HG02610 (cell line): ENCODE results near the gene HNRNPF.
A peak's percentile ranks its signal among the peaks of the same experiment; 100 is the strongest.

ENCODE experiments used
- ATAC-seq: cut with Tn5 transposase; IDR thresholded peaks from one replicate; pipeline ENCODE4 v1.9.1; 2021; ENCODE audit warnings: mild to moderate bottlenecking, moderate library complexity; ENCODE audit not compliant: unreplicated experiment

The HNRNPF gene

DNA sequence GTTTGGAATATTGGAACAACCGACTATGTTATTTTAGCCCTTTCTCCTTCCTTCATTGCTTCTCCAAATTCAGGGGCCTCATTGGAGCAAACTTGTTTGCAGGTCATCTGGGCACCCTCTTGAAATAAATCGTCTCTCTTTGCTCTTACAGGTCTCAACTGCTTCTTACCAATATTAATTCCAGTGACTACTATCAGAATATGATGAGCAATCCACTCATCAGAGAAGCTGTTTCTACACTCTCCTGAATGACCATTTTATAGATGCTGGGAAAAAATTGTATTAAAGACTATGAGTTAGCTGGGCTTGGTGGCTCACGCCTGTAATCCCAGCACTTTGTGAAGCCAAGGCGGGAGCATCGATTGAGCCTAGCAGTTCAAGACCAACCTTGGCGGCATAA, 12.5 kb upstream of the HNRNPF start:
- no peak for ATAC-seq

DNA sequence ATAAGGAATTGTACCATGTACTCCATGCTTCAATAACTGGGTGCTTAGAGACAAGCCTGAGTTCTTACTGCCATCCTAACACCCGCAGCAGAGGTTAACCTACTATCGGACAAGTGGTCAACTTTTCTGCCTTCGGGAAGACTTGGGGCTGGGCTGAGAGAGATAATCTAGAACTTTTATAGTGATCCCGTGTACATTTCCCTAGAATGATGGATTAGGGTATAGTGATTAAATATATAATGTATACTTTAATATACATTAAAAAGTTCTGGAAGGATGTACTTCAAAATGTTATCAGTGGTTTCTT, 12.2 kb upstream of the HNRNPF start:
- no peak for ATAC-seq

DNA sequence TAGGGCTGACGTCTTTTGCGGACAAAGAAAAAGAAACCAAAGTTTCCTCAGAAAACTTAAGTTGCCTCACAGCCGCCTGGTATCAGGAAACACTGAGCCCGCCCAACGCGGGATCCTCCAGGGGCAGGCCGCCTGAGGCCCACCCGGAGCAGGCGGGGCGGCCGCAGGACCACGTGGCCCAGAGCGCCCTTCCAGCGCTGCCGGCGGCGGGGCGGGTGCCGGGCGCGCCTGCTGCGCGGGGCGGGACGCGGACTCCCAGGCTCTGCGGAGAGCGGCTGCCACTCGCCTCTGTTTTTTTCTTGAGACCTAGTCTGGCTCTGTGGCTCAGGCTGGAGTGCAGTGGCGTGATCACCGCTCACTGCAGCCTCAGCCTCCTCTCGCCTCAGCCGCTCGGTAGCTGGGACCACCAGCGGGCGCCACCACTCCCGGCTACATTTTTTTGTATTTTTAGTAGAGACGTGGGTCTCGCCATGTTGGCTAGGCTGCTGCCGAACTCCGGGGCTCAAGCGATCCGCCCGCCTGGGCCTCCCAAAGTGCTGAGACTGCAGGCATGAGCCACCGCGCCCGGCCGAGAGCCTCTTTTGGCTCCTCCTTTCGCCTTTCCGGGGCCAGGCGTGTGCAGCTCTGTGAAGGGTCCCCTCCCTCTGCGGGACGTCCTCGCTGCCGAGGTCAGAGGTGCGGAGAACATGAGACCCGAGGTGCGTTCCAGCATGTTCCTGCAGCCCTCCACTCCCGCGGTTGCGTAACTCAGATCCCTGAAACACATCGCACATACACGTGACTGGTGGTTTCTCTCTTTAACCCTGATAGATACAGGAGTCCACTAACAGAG, 11.6 kb upstream of the HNRNPF start:
- peak; percentile 79 for ATAC-seq

DNA sequence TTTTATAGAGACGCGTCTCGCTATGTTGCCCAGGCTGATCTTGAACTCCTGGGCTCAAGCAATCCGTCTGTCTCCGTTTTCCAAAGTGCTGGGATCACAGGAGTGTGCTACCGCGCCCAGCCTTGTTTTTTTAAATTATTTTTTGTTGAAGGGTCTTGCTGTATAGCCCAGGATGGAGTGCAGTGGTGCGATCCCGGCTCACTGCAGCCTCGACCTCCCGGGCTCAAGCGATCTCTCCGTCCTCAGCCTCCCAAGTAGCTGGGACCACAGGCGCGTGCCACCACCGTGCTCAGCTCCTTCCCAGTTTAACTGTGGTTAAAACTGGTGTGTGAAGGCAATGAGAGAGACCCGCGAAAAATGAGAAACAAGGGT, 11.0 kb upstream of the HNRNPF start:
- no peak for ATAC-seq

DNA sequence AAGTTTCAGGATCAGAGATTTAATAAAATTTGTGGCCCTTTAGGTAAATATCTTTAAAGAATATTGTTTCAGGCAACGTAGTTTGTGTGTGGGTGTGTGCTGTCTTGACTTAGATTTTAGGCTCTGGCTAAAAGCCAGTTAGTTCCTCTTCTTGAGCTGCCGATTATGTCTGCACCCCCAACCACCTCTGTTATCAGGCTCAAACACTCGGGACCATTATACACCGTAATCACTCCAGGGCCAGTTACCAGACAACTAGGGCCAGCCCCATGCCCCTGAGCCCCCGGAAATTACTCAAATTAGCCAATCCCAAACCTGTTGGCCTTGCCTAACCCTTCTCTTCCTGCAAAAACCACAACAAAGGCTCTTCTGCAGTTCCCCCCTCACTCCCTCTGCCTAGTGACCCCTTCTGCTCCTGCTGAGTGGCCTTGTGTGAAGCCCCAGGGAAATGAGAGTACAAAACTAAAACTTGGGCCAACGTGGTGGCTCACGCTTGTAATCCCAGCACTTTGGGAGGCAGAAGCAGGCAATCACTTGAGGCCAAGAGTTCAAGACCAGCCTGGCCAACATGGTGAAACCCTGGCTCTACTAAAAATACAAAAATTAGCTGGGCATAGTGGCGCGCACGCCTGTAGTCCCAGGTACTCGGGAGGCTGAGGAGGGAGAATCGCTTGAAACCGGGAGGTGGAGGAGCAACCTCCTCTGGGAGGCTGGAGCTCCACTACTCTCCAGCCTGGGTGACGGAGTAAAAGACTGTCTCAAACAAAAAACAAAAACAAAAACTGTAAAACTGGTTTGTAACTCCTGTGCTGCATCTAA, 9.2 kb upstream of the HNRNPF start:
- ATAC-seq: peak; percentile 37

DNA sequence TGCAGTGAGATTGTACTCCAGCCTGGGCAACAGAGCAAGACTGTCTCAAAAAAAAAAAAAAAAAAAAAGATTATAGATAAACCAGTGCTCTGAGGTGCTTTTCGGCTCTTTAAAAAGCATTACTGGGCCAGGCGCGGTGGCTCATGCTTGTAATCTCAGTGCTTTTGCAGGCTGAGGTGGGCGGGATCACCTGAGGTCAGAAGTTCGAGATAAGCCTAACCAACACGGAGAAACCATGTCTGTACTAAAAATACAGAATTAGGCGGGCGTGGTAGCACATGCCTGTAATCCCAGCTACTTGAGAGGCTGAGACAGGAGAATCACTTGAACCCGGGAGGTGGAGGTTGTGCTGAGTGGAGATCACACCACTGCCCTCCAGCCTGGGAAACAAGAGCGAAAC, 6.6 kb upstream of the HNRNPF start:
- ATAC-seq: no peak

DNA sequence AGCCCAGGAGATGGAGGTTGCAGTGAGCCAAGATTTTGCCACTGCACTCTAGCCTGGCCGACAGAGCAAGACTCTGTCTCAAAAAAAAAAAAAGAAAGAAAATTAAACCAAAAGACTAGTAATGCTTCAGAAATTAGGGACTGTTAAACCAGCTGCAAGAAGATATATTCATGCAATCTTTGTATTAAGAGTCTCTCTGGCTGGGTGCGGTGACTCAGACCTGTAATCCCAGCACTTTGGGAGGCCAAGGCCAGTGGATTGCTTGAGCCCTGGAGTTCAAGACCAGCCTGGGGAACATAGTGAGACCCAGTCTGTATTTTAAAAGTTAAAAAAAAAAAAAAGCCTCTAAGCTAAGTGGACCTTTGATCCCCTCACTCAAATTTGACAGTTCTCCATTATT, 2.5 kb upstream of the HNRNPF start:
- no peak for ATAC-seq

DNA sequence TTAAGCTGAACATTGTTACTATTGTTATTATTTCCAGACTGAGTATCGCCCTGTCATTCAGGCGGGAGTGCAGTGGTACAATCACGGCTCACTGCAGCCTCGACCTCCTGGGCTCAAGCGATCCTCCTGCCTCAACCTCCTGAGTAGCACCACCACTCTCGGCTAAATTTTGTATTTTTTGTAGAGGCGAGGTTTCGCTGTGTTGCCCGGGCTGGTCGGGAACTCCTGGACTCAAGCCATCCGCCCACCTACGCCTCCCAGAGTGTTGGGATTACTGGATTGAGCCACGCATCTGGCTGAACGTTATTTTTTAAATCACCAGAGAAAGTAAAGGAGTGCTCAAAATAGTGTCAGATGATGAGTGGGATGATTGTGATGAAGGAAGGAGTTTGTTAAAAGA, 1.4 kb upstream of the HNRNPF start:
- no peak for ATAC-seq

DNA sequence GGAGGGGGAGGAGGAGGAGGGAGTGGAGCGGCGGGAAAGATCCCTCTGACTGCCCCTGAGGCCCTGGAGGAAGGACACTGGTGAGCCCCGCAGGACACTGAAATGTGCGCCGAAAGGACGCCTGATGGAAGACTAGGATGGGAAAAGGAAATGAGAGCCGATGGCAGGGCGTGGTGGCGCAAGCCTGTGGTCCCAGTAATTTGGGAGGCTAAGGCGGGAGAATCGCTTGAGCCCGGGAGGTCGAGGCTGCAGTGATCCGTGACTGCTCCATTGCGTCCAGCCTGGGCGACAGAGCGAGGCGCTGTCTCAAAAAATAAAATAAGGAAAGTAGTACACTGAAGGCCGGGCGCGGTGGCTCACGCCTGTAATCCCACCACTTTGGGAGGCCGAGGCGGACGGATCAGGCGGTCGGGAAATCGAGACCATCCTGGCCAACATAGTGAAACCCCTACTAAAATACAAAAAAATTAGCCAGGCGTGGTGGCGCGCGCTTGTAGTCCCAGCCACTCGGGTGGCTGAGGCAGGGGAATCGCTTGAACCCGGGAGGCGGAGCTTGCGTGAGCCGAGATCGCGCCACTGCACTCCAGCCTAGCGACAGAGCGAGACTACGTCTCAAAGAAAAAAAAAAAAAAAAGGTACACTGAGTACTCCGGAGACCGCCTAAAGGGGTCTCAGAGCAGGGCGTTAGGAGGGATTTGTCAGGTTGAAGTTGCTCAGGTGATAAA, 561 bp upstream of the HNRNPF start:
- no peak for ATAC-seq

DNA sequence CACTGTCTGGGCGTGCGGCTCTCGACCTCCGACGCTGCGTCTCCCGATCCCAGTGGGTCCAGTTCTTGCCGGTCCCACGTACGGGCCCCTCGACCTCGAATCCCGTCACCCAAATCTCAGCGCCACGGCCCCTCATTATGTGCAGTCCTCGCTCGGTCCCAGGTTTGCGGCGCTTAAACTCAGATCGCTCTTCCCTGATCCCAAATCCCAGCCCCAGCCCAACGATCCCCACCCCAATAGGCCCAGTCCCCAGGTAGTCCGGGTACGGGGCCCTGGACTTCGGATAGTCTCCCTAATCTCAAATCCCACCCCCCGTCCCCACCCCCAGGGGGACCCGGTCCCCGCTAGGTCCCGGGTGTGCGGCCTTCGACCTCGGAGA, 666 bp downstream of the HNRNPF start:
- ATAC-seq: no peak

DNA sequence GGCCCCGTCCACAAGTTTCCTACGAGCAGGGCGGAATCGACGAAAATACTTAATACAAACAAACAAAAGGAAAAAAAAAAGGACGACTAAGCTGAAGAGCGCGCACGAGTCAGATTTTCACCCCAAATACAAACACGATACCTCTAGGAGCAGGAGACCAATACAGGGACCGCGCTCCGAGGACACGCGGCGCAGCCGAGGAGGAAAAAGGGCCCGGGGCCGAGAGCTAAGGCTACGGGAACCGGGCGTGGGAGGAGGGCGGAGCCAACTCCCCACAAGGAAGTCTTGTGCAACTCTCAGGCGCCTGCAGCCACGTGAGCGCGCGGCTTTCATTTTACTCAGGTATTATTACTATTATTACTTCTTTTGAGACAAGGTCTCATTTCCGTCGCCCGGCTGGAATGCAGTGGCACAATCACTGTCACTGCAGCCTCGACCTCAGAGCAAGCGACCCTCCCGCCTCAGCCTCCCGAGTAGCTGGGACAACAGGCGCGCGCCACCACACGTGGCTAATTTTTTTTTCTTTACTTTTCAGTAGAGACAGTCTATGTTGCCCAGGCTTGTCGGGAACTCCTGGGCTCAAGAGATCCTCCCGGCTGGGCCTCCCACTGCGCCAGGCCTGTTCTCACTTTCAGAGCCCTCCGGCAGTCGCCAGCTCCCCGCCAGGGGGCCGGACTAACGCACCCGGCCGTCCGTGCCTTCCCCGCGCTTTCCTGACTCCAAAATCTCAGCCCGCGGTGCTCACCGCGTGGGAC, 1.2 kb downstream of the HNRNPF start:
- peak; percentile 51 for ATAC-seq

DNA sequence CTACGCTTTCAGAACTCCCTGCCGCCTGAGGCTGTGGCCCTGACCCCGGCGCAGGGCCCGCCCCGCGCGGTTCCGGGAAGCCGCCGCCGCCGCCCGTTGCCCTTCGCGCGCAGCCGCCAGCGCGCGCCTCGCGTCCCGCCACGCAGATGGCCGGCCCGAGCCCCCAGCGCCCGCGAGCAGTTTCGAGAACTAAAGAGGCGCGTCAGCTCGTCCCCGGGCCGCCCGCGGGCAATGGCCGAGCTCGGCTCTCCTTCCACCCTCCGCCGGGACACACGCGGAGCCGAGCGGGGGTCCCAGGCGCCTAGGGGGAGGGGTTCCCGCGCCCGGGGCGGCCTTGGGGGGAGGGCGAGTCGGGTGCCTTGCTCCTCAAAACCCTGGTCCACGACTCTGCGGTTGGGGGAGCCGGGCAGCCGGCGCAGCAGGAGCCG, 1.8 kb downstream of the HNRNPF start:
- peak; percentile 19 for ATAC-seq

DNA sequence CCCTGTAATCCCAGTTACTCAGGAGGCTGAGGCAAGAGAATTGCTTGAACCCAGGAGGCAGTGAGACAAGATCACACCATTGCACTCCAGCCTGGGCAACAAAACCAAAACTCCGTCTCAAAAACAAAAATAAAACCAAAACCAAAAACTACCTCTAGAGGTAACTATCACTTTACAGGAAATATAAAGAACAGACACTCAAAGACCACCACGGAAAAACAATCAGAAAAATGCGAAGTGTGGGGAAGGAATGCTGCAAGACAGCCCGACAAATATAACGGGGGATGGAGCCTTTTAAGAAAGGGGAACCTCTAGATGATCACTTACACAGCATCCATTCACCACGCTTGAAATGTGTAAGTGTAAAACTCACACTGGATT, 4.3 kb downstream of the HNRNPF start:
- no peak for ATAC-seq

DNA sequence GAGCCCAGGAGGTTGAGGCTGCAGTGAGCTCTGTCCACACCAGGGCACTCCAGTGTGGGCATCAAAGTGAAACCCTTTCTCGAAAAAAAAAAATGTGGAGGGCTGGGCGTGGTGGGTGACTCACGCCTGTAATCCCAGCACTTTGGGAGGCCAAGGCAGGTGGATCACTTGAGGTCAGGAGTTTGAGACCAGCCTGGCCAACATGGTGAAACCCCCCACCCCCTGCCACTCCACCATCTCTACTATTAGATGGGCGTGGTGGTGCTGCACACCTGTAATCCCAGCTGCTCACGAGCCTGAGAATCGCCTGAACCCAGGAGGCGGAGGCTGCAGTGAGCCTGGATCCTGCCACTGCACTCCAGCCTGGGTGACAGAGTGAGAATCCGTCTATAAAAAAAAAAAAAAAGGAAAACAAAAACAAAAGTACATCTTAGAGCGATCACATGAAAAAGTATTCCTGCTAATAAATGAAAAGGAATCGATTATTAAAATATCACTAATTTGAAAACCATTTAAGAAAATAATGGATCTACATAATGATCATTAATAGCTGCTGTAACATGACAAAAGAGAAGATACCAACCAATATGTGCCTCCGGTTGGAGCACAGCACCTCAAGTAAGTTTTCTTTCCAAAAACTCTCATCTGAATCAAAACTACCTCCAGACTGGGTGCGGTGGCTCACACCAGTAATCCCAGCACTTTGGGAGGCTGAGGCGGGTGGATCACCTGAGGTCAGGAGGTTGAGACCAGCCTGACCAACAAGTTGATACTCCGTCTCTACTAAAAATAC, 4.9 kb downstream of the HNRNPF start:
- ATAC-seq: no peak

DNA sequence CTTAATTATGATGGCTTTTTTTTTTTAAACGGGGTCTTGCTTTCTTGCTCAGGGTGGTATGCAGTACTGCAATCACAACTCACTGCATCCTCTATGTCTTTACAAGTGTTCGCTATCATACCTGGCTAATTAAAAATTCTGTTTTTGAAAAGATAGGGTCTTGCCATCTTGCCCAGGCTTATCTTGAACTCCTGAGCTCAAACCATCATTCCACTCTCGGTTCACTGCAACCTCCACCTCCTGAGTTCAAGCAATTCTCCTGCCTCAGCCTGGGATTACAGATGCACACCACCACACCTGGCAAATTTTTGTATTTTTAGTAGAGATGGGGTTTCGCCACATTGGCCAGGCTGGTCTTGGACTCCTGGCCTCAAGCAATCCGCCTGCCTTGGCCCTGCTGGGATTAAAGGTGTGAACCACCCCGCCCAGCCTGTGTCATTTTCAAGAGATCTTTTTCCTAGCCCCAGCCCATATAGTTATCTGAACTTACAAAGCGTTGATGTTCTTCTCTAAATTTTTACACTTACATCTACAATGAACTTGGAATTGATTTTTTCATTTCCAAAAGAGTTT, 6.0 kb downstream of the HNRNPF start:
- no peak for ATAC-seq

DNA sequence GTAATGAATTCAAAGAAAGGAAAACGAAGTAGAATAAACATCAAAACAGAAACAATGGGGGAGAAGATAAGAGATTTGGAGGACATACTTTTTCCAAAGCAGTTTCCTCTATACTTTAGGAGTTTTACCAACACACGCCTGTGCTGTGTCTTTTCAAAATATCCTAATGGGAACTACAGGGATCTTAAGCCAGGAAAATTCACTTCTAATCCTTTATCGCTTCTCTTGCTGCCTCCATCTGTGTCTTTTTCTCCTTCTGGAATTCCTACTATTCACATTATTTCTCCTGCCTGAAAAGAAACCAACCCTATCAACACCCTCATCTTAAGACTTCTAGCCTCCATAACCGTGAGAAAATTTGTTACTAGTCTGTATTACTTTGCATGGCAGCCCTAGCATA, 6.8 kb downstream of the HNRNPF start:
- ATAC-seq: no peak

DNA sequence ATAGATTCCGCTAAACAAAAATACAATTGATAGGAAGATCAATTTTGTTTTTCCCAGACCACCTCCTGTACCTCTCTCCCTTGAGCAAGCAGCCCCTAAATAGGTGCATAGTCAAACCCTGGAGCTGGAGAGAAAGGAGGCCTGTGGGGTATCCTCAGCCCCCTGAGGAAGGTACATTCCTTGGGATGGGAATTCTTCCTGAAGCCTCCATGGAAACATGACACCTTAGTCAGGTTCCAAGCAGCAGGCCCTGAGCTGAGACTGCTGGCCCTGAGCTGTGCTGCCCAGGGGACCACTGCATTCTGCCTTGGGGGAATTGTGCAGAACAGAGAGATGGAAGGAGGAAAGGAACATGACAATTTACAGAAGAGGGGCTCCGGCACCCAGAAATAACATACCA, 7.4 kb downstream of the HNRNPF start:
- ATAC-seq: no peak

DNA sequence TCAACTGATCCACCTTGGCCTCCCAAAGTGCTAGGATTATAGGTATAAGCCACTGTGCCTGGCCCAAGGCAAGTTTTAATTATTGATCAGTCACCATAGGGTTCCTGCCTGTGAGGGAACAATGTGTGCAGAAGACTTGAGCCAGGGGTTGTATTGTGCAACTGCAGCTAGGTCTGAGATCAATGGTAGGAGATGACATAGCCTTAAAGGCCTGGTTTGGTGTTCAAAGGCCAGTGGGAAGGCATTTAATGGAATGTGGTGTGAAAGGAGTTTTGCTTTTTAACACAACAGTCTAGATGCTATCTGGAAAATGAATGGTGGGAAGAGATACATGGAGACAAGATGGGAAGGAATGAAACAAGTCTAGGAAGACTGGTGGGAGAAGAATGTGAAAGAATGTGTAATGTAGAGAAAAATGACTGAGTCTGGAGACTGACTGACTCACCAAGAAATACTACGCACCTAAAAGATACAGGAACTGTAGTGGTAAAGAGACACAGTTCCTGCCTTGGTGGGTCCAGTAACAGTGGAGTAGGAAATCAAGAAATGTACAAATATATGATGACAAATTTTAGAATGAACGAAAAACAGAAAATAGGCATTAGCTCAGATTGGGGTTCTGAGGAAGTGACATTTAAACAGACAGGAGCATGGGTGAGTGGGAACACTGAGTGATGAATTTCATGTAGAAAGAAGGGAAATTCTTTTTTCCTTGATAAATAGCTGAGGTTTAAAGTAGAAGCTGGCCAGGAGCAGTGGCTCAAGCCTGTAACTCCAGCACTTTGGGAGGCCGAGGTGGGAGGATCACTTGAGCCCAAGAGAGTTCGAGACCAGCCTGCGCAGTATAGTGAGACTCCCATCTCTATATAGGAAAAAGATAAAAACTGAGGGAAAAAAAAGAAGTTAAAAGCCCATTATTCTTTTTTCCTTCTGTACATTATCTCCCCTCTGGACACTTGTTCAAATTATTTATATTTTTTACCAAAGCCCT, 9.4 kb downstream of the HNRNPF start:
- no peak for ATAC-seq

DNA sequence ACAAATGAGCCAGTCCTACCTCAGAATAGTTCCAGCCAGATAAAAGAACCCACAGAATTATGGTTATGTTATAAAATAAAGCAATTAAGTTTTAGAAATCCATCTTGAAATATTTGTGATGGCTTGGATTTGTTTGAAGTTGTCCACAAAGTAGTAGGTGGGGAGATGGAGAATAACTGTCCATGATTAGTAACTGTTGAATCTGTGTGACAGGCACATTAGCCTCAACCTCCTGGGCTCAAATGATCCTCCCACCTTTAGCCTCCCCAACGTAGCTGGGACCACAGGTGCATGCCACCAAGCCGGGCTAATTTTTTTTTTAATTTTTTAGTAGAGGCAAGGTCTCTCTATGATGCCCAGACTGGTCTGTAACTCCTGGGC, 10.1 kb downstream of the HNRNPF start:
- ATAC-seq: no peak
